ENCODE data around the gene CENATAC.

DNA sequence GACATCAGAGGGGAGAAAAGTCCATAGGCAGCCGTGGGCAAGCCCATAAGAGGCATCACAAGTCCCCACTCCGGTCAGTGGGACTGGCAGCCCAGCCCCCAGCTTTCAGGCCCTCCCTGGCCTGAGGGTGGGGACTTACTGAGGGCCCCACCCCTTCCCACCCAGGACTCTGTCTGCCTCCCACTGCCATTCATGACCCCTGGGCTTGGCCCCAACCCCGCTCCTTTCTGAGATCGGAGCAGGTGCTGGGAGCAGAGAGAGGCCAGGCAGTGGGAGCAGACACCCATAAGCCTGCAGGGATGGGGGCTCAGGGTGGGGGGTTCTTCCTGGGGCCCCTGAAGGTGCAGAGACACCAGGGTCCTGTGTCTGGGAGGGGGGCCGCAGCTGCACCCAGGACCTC lies 36.7 kb upstream of the CENATAC start:
- TF ChIP-seq, protein P1, sequence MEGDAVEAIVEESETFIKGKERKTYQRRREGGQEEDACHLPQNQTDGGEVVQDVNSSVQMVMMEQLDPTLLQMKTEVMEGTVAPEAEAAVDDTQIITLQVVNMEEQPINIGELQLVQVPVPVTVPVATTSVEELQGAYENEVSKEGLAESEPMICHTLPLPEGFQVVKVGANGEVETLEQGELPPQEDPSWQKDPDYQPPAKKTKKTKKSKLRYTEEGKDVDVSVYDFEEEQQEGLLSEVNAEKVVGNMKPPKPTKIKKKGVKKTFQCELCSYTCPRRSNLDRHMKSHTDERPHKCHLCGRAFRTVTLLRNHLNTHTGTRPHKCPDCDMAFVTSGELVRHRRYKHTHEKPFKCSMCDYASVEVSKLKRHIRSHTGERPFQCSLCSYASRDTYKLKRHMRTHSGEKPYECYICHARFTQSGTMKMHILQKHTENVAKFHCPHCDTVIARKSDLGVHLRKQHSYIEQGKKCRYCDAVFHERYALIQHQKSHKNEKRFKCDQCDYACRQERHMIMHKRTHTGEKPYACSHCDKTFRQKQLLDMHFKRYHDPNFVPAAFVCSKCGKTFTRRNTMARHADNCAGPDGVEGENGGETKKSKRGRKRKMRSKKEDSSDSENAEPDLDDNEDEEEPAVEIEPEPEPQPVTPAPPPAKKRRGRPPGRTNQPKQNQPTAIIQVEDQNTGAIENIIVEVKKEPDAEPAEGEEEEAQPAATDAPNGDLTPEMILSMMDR (IDR thresholded peaks at IDR 0.05; ENCODE audit: low read depth, low read length) = no peak
- TF ChIP-seq EZH2phosphoT487 (IDR thresholded peaks at IDR 0.05; ENCODE audit: low read depth) = no peak

Measured in OCI-LY3 (cell line).